ENCODE data around the gene PKHD1. TPM values are rescaled to one million over a fixed set of nuclear protein-coding genes. Genes with fewer than 3 reads are reported as not detected.
"Not testable (repeated sequence)": the region's sequence is repeated elsewhere in the genome, so short reads cannot be mapped to it uniquely, and the experiment has no call there.

The PKHD1 gene
- total RNA-seq, 1 experiment from 2014 or later: 0.43 TPM

GRCh38 chr6:51953246-51953645 lies 134.2 kb downstream of the PKHD1 start:
- POLR2A ChIA-PET (ENCODE audit: low non-redundant PET): no interaction called here
- Histone ChIP-seq H3K9me3 (ENCODE audit: low read depth, low read length, poor library complexity, severe bottlenecking) (no peaks in the 10 kb centered on the region), H3K4me3 (ENCODE audit: low read depth, low read length, poor library complexity, severe bottlenecking) (no peak overlapping the region), H3K36me3 (ENCODE audit: insufficient read depth, low read length, poor library complexity, severe bottlenecking) (no peaks in the 10 kb centered on the region), H3K4me1 (ENCODE audit: insufficient read depth, low read length, poor library complexity, severe bottlenecking) (no peaks in the 10 kb centered on the region), H3K27me3 (replicated peaks; ENCODE audit: insufficient read depth, low read depth, low read length, poor library complexity) (peaks cover 10% of the 10 kb centered on the region), H3K27ac (ENCODE audit: low read depth, low read length, poor library complexity, severe bottlenecking) (no peak overlapping the region)
- CTCF ChIA-PET: no interaction called here
- BruUV-seq (replicated peaks): no TSS peak
- TF ChIP-seq EZH2 (IDR thresholded peaks at IDR 0.05; ENCODE audit: borderline replicate concordance, low read depth, low read length, poor library complexity, severe bottlenecking): no peak
- no peak for DNase-seq (ENCODE audit: low spot score)
- intact Hi-C loops (cut with micrococcal nuclease; ENCODE audit: unreplicated experiment): loop anchor here (10.0 kb wide), 1 partner anchor 408 kb away; no protein-coding TSS in a partner anchor

- Histone ChIP-seq H3K36me3 (ENCODE audit: insufficient read depth, low read length, poor library complexity, severe bottlenecking) (no peaks in the 10 kb centered on the region), H3K4me1 (ENCODE audit: insufficient read depth, low read length, poor library complexity, severe bottlenecking) (no peaks in the 10 kb centered on the region), H3K27ac (ENCODE audit: low read depth, low read length, poor library complexity, severe bottlenecking) (no peak overlapping the region), H3K4me3 (ENCODE audit: low read depth, low read length, poor library complexity, severe bottlenecking) (no peak overlapping the region), H3K27me3 (replicated peaks; ENCODE audit: insufficient read depth, low read depth, low read length, poor library complexity) (peaks cover 21% of the 10 kb centered on the region), H3K9me3 (ENCODE audit: low read depth, low read length, poor library complexity, severe bottlenecking) (no peaks in the 10 kb centered on the region)
- intact Hi-C loops (cut with micrococcal nuclease; ENCODE audit: unreplicated experiment): loop anchor here (10.0 kb wide), 1 partner anchor 407 kb away; no protein-coding TSS in a partner anchor
- ChIA-PET CTCF (interaction anchor here (0.6 kb wide), 1 partner anchor 446 kb away, joined by 3 read pairs; no protein-coding TSS in a partner anchor), POLR2A (ENCODE audit: low non-redundant PET) (no interaction called here)
- BruUV-seq (replicated peaks): no TSS peak
- DNase-seq (ENCODE audit: low spot score): no peak
- TF ChIP-seq EZH2 (IDR thresholded peaks at IDR 0.05; ENCODE audit: borderline replicate concordance, low read depth, low read length, poor library complexity, severe bottlenecking) (no peak), CTCF (conservative IDR thresholded peaks at IDR 0.05; ENCODE audit: low read depth, low read length) (no peak)
These were observed 135.5 kb downstream of the PKHD1 start for GRCh38 chr6:51951924-51952323.

- peaks cover 33% of the 10 kb centered on the region for H3K27me3 ChIP-seq (replicated peaks; ENCODE audit: insufficient read depth, low read depth, low read length, poor library complexity)
- no peak overlapping the region for H3K4me3 ChIP-seq (ENCODE audit: low read depth, low read length, poor library complexity, severe bottlenecking)
- TF ChIP-seq EZH2 (IDR thresholded peaks at IDR 0.05; ENCODE audit: borderline replicate concordance, low read depth, low read length, poor library complexity, severe bottlenecking) (no peak), CTCF (conservative IDR thresholded peaks at IDR 0.05; ENCODE audit: low read depth, low read length) (no peak)
- H3K27ac ChIP-seq (ENCODE audit: low read depth, low read length, poor library complexity, severe bottlenecking): no peak overlapping the region
- ChIA-PET CTCF (interaction anchor here (0.6 to 0.9 kb wide), 2 partner anchors 10 kb away, joined by 3 read pairs; no protein-coding TSS in a partner anchor), POLR2A (ENCODE audit: low non-redundant PET) (no interaction called here)
- H3K9me3 ChIP-seq (ENCODE audit: low read depth, low read length, poor library complexity, severe bottlenecking): no peaks in the 10 kb centered on the region
- intact Hi-C loops (cut with micrococcal nuclease; ENCODE audit: unreplicated experiment): loop anchor here (10.0 kb wide), 1 partner anchor 215 kb away; no protein-coding TSS in a partner anchor
- H3K4me1 ChIP-seq (ENCODE audit: insufficient read depth, low read length, poor library complexity, severe bottlenecking): no peaks in the 10 kb centered on the region
- DNase-seq (ENCODE audit: low spot score): no peak
- no TSS peak for BruUV-seq (replicated peaks)
- no peaks in the 10 kb centered on the region for H3K36me3 ChIP-seq (ENCODE audit: insufficient read depth, low read length, poor library complexity, severe bottlenecking)
These were observed 137.9 kb downstream of the PKHD1 start for GRCh38 chr6:51949526-51949925.

- H3K36me3 ChIP-seq (ENCODE audit: insufficient read depth, low read length, poor library complexity, severe bottlenecking); DNase-seq (ENCODE audit: low spot score); BruUV-seq (replicated peaks); H3K4me3 ChIP-seq (ENCODE audit: low read depth, low read length, poor library complexity, severe bottlenecking); H3K4me1 ChIP-seq (ENCODE audit: insufficient read depth, low read length, poor library complexity, severe bottlenecking); H3K9me3 ChIP-seq (ENCODE audit: low read depth, low read length, poor library complexity, severe bottlenecking); POLR2A ChIA-PET (ENCODE audit: low non-redundant PET); H3K27ac ChIP-seq (ENCODE audit: low read depth, low read length, poor library complexity, severe bottlenecking); CTCF ChIA-PET; H3K27me3 ChIP-seq (replicated peaks; ENCODE audit: insufficient read depth, low read depth, low read length, poor library complexity): not testable (repeated sequence)
- intact Hi-C loops (cut with micrococcal nuclease; ENCODE audit: unreplicated experiment): loop anchor here (10.0 kb wide), 1 partner anchor 205 kb away; no protein-coding TSS in a partner anchor
These were observed 147.7 kb downstream of the PKHD1 start for GRCh38 chr6:51939695-51940094.
